ENCODE results near the gene SH3RF1. TPM values are rescaled to one million over a fixed set of nuclear protein-coding genes. Genes with fewer than 3 reads are reported as not detected.

The SH3RF1 gene
- total RNA-seq, 6 experiments from 2014 or later = 54.5 to 67.1 (median 57.1) TPM

GRCh38 chr4:169249214-169249973 lies 21.4 kb downstream of the SH3RF1 start:
- DNase-seq = peak; percentile 46
- H3K27ac Mint-ChIP-seq = peak overlapping the region; percentile 73
- H3K36me3 Mint-ChIP-seq (ENCODE audit: low read depth) = peaks cover 50% of the 10 kb centered on the region
- H3K4me1 Mint-ChIP-seq (ENCODE audit: low read depth) = peaks cover 91% of the 10 kb centered on the region
- H3K9me3 Mint-ChIP-seq = no peaks in the 10 kb centered on the region
- H3K4me3 Mint-ChIP-seq = peak overlapping the region; percentile 69
- no peak for TF ChIP-seq CTCF (IDR thresholded peaks at IDR 0.05)
- H3K27me3 Mint-ChIP-seq (ENCODE audit: insufficient read depth) = no peaks in the 10 kb centered on the region; the same call in 1 of the 2 replicates

- Mint-ChIP-seq H3K27ac (peak overlapping the region; percentile 4), H3K36me3 (ENCODE audit: low read depth) (peaks cover 58% of the 10 kb centered on the region)
Observed at GRCh38 chr4:169248645-169249044, 22.1 kb downstream of the SH3RF1 start.

GRCh38 chr4:169246957-169247396 lies 23.8 kb downstream of the SH3RF1 start:
- H3K9me3 Mint-ChIP-seq = no peaks in the 10 kb centered on the region
- H3K4me1 Mint-ChIP-seq (ENCODE audit: low read depth) = peaks cover 90% of the 10 kb centered on the region
- DNase-seq = no peak
- H3K27ac Mint-ChIP-seq = no peak overlapping the region; the same call in 1 of the 2 replicates
- no peak overlapping the region for H3K4me3 Mint-ChIP-seq
- H3K36me3 Mint-ChIP-seq (ENCODE audit: low read depth) = peaks cover 54% of the 10 kb centered on the region
- no peaks in the 10 kb centered on the region; the same call in 1 of the 2 replicates for H3K27me3 Mint-ChIP-seq (ENCODE audit: insufficient read depth)
- no peak for TF ChIP-seq CTCF (IDR thresholded peaks at IDR 0.05)

More at GRCh38 chr4:169248645-169249044, 22.1 kb downstream of the SH3RF1 start:
- no peak for TF ChIP-seq CTCF (IDR thresholded peaks at IDR 0.05)
- H3K4me3 Mint-ChIP-seq = no peak overlapping the region; the same call in 1 of the 2 replicates
- DNase-seq = no peak
- H3K4me1 Mint-ChIP-seq (ENCODE audit: low read depth) = peaks cover 91% of the 10 kb centered on the region
- H3K9me3 Mint-ChIP-seq = no peaks in the 10 kb centered on the region
- no peaks in the 10 kb centered on the region; the same call in 1 of the 2 replicates for H3K27me3 Mint-ChIP-seq (ENCODE audit: insufficient read depth)

DNA sequence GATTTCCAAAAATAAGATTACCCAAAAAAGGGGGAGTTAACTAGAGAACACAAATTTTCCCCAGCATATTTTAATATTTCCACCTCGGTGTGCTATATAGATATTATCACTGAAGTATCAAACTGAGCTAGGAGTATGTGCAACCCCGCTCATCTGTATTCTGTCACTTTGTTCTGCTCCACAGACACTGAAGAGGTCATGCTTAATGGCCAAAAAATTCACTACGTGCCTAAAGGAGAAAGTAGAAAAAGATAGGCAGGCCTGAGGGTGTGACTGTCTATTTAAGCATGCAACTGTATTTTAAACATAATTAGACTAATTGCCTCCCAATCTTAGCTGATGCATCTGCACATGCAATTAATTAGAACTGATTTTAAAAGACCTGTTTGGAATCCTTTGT lies 24.5 kb downstream of the SH3RF1 start:
- TF ChIP-seq CTCF (IDR thresholded peaks at IDR 0.05) = no peak
- no peak overlapping the region for H3K4me3 Mint-ChIP-seq
- peaks cover 56% of the 10 kb centered on the region for H3K36me3 Mint-ChIP-seq (ENCODE audit: low read depth)
- peak overlapping the region; percentile 21; the same call in 1 of the 2 replicates for H3K27ac Mint-ChIP-seq
- no peaks in the 10 kb centered on the region for H3K9me3 Mint-ChIP-seq
- no peaks in the 10 kb centered on the region; the same call in 1 of the 2 replicates for H3K27me3 Mint-ChIP-seq (ENCODE audit: insufficient read depth)
- DNase-seq = no peak
- H3K4me1 Mint-ChIP-seq (ENCODE audit: low read depth) = peaks cover 90% of the 10 kb centered on the region

DNA sequence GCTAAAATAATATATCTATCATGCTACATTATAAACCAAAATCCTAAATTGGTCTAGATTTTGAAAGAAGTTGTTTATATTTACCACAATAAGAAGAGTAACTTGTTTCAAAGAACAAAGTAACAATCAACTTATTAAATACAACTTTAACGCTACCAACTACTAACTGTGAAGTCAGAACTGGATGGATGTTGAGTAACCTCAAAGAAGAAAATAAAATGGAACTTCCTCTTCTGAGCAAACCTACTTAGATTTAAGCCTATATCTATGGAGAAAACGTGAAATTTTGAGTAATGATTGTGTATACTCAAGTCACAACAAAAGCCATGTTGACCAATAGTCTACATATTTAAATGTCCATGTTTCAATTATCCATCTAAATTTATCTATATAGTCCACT lies 25.7 kb downstream of the SH3RF1 start:
- Mint-ChIP-seq H3K36me3 (ENCODE audit: low read depth) (peaks cover 53% of the 10 kb centered on the region), H3K4me1 (ENCODE audit: low read depth) (peaks cover 88% of the 10 kb centered on the region), H3K9me3 (no peaks in the 10 kb centered on the region), H3K4me3 (no peak overlapping the region), H3K27ac (peak overlapping the region; percentile 60), H3K27me3 (ENCODE audit: insufficient read depth) (no peaks in the 10 kb centered on the region; the same call in 1 of the 2 replicates)
- no peak for DNase-seq
- TF ChIP-seq CTCF (IDR thresholded peaks at IDR 0.05) = no peak

Measured in HFFc6 (cell line).